ENCODE measurements around the gene COL4A1.

Gene COL4A1

GRCh38 chr13:110220471-110220870 lies 86.5 kb downstream of the COL4A1 start:
- DNase-seq (ENCODE audit: low spot score) = no peak

- no peak for DNase-seq (ENCODE audit: low spot score)
Measured at GRCh38 chr13:110218581-110219201, 88.3 kb downstream of the COL4A1 start.

- DNase-seq (ENCODE audit: low spot score) = no peak
Measured at GRCh38 chr13:110217811-110218210, 89.1 kb downstream of the COL4A1 start.

- DNase-seq (ENCODE audit: low spot score) = no peak
Measured at GRCh38 chr13:110217085-110217484, 89.9 kb downstream of the COL4A1 start.

GRCh38 chr13:110216398-110217041 lies 90.4 kb downstream of the COL4A1 start:
- DNase-seq (ENCODE audit: low spot score) = peak; percentile 55

GRCh38 chr13:110216006-110216397 lies 91.0 kb downstream of the COL4A1 start:
- no peak for DNase-seq (ENCODE audit: low spot score)

- no peak for DNase-seq (ENCODE audit: low spot score)
Measured at GRCh38 chr13:110215606-110216005, 91.4 kb downstream of the COL4A1 start.

GRCh38 chr13:110214637-110215036 lies 92.3 kb downstream of the COL4A1 start:
- no peak for DNase-seq (ENCODE audit: low spot score)

- no peak for DNase-seq (ENCODE audit: low spot score)
Measured at GRCh38 chr13:110213461-110214074, 93.4 kb downstream of the COL4A1 start.

- no peak for DNase-seq (ENCODE audit: low spot score)
Measured at GRCh38 chr13:110212529-110212928, 94.4 kb downstream of the COL4A1 start.

GRCh38 chr13:110211735-110212134 lies 95.2 kb downstream of the COL4A1 start:
- DNase-seq (ENCODE audit: low spot score) = no peak

- no peak for DNase-seq (ENCODE audit: low spot score)
Measured at GRCh38 chr13:110211046-110211445, 95.9 kb downstream of the COL4A1 start.

- DNase-seq (ENCODE audit: low spot score) = no peak
Measured at GRCh38 chr13:110210604-110210985, 96.4 kb downstream of the COL4A1 start.

- peak; percentile 27 for DNase-seq (ENCODE audit: low spot score)
Measured at GRCh38 chr13:110209950-110210603, 96.9 kb downstream of the COL4A1 start.

- no peak for DNase-seq (ENCODE audit: low spot score)
Measured at GRCh38 chr13:110208116-110208515, 98.8 kb downstream of the COL4A1 start.

GRCh38 chr13:110206996-110207395 lies 100.0 kb downstream of the COL4A1 start:
- no peak for DNase-seq (ENCODE audit: low spot score)

GRCh38 chr13:110206185-110206584 lies 100.8 kb downstream of the COL4A1 start:
- DNase-seq (ENCODE audit: low spot score) = no peak

GRCh38 chr13:110201114-110201513 lies 105.8 kb downstream of the COL4A1 start:
- no peak for DNase-seq (ENCODE audit: low spot score)

- no peak for DNase-seq (ENCODE audit: low spot score)
Measured at GRCh38 chr13:110200276-110200870, 106.6 kb downstream of the COL4A1 start.

- no peak for DNase-seq (ENCODE audit: low spot score)
Measured at GRCh38 chr13:110199046-110199831, 107.7 kb downstream of the COL4A1 start.

- no peak for DNase-seq (ENCODE audit: low spot score)
Measured at GRCh38 chr13:110197471-110197870, 109.5 kb downstream of the COL4A1 start.

- no peak for DNase-seq (ENCODE audit: low spot score)
Measured at GRCh38 chr13:110197026-110197425, 109.9 kb downstream of the COL4A1 start.

Data from kidney tubule cell (primary cell).